HL-60 (cell line): ENCODE results near the gene ASRGL1.
"Not testable (repeated sequence)": the region's sequence is repeated elsewhere in the genome, so short reads cannot be mapped to it uniquely, and the experiment has no call there.

Source experiments
- TF ChIP-seq, protein P1 (sequence below): IDR thresholded peaks from one replicate; pipeline ENCODE4 v1.5.1; 2011; ENCODE audit warnings: low read length, control low read depth, inconsistent platforms; ENCODE audit not compliant: insufficient read depth
- TF ChIP-seq, protein P2 (sequence below): IDR thresholded peaks from 2 replicates; pipeline ENCODE4 v1.6.1; 2012; ENCODE audit warnings: low read depth; ENCODE audit not compliant: insufficient replicate concordance

DNA sequence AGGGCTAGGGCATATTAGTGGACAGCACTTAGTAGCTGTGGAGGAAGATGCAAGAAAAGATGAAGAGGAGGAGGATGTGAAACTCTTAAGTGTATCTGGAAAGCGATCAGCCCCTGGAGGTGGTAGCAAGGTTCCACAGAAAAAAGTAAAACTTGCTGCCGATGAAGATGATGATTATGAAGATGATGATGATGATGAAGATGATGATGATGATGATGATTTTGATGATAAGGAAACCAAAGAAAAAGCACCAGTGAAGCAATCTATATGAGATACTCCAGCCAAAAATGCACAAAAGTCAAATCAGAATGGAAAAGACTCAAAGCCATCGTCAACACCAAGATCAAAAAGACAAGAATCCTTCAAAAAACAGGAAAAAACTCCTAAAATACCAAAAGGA is 6.0 kb upstream of the ASRGL1 start:
- TF ChIP-seq, protein P1, sequence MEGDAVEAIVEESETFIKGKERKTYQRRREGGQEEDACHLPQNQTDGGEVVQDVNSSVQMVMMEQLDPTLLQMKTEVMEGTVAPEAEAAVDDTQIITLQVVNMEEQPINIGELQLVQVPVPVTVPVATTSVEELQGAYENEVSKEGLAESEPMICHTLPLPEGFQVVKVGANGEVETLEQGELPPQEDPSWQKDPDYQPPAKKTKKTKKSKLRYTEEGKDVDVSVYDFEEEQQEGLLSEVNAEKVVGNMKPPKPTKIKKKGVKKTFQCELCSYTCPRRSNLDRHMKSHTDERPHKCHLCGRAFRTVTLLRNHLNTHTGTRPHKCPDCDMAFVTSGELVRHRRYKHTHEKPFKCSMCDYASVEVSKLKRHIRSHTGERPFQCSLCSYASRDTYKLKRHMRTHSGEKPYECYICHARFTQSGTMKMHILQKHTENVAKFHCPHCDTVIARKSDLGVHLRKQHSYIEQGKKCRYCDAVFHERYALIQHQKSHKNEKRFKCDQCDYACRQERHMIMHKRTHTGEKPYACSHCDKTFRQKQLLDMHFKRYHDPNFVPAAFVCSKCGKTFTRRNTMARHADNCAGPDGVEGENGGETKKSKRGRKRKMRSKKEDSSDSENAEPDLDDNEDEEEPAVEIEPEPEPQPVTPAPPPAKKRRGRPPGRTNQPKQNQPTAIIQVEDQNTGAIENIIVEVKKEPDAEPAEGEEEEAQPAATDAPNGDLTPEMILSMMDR: not testable (repeated sequence)
- TF ChIP-seq, protein P2, sequence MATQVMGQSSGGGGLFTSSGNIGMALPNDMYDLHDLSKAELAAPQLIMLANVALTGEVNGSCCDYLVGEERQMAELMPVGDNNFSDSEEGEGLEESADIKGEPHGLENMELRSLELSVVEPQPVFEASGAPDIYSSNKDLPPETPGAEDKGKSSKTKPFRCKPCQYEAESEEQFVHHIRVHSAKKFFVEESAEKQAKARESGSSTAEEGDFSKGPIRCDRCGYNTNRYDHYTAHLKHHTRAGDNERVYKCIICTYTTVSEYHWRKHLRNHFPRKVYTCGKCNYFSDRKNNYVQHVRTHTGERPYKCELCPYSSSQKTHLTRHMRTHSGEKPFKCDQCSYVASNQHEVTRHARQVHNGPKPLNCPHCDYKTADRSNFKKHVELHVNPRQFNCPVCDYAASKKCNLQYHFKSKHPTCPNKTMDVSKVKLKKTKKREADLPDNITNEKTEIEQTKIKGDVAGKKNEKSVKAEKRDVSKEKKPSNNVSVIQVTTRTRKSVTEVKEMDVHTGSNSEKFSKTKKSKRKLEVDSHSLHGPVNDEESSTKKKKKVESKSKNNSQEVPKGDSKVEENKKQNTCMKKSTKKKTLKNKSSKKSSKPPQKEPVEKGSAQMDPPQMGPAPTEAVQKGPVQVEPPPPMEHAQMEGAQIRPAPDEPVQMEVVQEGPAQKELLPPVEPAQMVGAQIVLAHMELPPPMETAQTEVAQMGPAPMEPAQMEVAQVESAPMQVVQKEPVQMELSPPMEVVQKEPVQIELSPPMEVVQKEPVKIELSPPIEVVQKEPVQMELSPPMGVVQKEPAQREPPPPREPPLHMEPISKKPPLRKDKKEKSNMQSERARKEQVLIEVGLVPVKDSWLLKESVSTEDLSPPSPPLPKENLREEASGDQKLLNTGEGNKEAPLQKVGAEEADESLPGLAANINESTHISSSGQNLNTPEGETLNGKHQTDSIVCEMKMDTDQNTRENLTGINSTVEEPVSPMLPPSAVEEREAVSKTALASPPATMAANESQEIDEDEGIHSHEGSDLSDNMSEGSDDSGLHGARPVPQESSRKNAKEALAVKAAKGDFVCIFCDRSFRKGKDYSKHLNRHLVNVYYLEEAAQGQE: not testable (repeated sequence)
